DOHH2 (cell line): ENCODE data around the gene NGDN.

Experiments used
- H3F3A ChIP-seq: fragments of 200-600 bp; sonication (generic), shearing (Covaris generic); 2 replicates; pipeline ENCODE4 v1.6.0; 2016; ENCODE audit warnings: antibody characterized with exemption, mild to moderate bottlenecking; ENCODE audit not compliant: control insufficient read depth, insufficient read depth
- H3K27ac ChIP-seq: fragments of 200-600 bp; sonication (generic); 2 replicates; pipeline ENCODE4 v1.5.1; 2014; ENCODE audit warnings: low read depth, mild to moderate bottlenecking, low read length, moderate library complexity
- H3K27me3 ChIP-seq: fragments of 200-600 bp; sonication (generic); 2 replicates; pipeline ENCODE4 v1.6.1; 2014; ENCODE audit warnings: mild to moderate bottlenecking, low read length, mixed read lengths; ENCODE audit not compliant: control insufficient read depth
- H3K36me3 ChIP-seq: fragments of 200-600 bp; sonication (generic); 2 replicates; pipeline ENCODE4 v1.6.1; 2014; ENCODE audit warnings: mild to moderate bottlenecking, low read length, moderate library complexity, mixed read lengths; ENCODE audit not compliant: control insufficient read depth
- H3K4me1 ChIP-seq: fragments of 200-600 bp; sonication (generic); 2 replicates; pipeline ENCODE4 v1.6.1; 2014; ENCODE audit warnings: mild to moderate bottlenecking, low read length, mixed read lengths; ENCODE audit not compliant: control insufficient read depth
- H3K4me2 ChIP-seq: fragments of 200-600 bp; sonication (generic); 2 replicates; pipeline ENCODE4 v1.6.0; 2014; ENCODE audit warnings: mild to moderate bottlenecking, low read length, moderate library complexity
- H3K4me3 ChIP-seq: fragments of 200-600 bp; sonication (generic); 2 replicates; pipeline ENCODE4 v1.5.1; 2014; ENCODE audit warnings: mild to moderate bottlenecking, low read length, mixed read lengths
- H3K79me2 ChIP-seq: fragments of 200-600 bp; sonication (generic); 2 replicates; pipeline ENCODE4 v1.6.1; 2014; ENCODE audit warnings: mild to moderate bottlenecking, low read length, mixed read lengths; ENCODE audit not compliant: control insufficient read depth
- H3K9me2 ChIP-seq: fragments of 200-600 bp; sonication (generic); replicated peaks from 2 replicates; pipeline ENCODE4 v1.6.1; 2014; ENCODE audit warnings: mild to moderate bottlenecking, low read length, mixed read lengths; ENCODE audit not compliant: control insufficient read depth
- H3K9me3 ChIP-seq: fragments of 200-600 bp; sonication (generic); 2 replicates; pipeline ENCODE4 v1.6.1; 2014; ENCODE audit warnings: antibody characterized with exemption, low read length, mixed read lengths; ENCODE audit not compliant: control insufficient read depth, insufficient read depth
- H4K20me1 ChIP-seq: fragments of 200-600 bp; sonication (generic); 2 replicates; pipeline ENCODE4 v1.6.0; 2014; ENCODE audit warnings: low read depth, mild to moderate bottlenecking, antibody characterized with exemption, low read length, moderate library complexity; ENCODE audit not compliant: control insufficient read depth, insufficient read depth
- EZH2phosphoT487 ChIP-seq: fragments of 200-600 bp; sonication (generic); IDR thresholded peaks from 2 replicates; pipeline ENCODE4 v1.6.1; 2017; ENCODE audit warnings: borderline replicate concordance, mild to moderate bottlenecking, antibody characterized with exemption, low read length, moderate library complexity, mixed read lengths
- TF ChIP-seq, protein P1 (sequence below): fragments of 200-600 bp; sonication (generic); IDR thresholded peaks from one replicate; pipeline ENCODE4 v1.5.1; 2014; ENCODE audit warnings: antibody characterized with exemption, mild to moderate bottlenecking, low read depth, low read length; ENCODE audit not compliant: poor library complexity, severe bottlenecking

The NGDN gene

DNA sequence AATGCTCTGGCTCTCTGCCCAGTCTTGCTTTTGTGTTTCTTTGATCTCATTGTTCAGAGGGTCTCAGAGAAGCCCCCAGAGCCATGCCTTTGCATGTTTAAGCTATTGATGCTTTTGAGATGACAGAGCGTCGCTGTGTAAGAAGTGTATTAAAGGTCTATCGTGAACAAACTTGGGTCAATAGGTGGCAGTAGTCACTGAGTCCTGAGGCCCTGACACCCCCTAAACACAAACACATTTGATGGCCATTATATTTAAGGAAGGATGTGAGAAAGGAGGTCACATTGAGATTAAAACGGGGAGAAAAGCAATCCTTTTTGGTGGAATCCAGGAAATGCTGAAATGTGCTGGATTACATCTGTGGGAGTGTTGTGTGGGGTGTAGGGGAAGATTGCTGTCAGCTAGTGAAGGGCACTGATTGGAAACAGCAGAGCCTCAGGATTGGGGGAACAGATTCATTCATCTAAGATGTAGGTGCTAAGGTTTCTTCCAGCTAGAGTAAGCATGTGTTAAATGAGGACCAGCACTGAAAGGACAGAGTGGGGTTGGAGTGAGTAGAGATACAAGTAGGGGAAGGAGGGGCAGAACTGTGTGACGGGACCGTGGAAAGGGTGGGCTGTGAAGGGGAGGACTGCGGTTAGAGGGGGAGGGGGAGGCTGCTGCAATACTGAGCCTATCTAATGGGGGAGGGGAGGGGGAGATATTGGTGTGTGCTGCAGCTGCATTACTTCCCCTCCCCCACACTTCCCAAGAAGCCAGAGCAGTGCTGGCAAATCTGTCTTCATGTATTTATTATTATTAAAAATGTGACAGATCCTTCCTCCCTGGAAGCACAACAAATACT is 12.7 kb downstream of the NGDN start:
- Histone ChIP-seq H3K4me1 (no peaks in the 10 kb centered on the region), H3K27ac (no peak overlapping the region), H3K4me2 (no peak overlapping the region)

DNA sequence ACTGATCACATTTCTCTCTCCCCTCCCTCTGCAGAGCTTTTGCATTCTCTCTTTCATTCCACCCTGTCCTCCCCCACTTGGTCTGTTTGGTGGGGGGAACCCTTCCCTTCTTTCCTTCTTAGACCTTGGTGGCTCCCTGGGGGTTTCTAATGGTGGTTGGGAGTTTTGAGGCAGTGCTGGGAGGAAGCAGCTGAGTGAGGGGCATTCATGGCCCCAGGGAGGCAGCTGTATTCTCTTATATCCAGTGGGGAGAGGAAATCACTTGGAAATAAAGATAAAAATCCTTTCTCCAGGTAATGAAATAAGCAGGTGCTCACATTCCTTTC is 13.3 kb downstream of the NGDN start:
- TF ChIP-seq EZH2phosphoT487, result no peak
- TF ChIP-seq, protein P1, sequence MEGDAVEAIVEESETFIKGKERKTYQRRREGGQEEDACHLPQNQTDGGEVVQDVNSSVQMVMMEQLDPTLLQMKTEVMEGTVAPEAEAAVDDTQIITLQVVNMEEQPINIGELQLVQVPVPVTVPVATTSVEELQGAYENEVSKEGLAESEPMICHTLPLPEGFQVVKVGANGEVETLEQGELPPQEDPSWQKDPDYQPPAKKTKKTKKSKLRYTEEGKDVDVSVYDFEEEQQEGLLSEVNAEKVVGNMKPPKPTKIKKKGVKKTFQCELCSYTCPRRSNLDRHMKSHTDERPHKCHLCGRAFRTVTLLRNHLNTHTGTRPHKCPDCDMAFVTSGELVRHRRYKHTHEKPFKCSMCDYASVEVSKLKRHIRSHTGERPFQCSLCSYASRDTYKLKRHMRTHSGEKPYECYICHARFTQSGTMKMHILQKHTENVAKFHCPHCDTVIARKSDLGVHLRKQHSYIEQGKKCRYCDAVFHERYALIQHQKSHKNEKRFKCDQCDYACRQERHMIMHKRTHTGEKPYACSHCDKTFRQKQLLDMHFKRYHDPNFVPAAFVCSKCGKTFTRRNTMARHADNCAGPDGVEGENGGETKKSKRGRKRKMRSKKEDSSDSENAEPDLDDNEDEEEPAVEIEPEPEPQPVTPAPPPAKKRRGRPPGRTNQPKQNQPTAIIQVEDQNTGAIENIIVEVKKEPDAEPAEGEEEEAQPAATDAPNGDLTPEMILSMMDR, result no peak
- H3K4me2 ChIP-seq, result no peak overlapping the region
- H3K9me3 ChIP-seq, result no peaks in the 10 kb centered on the region
- H3K4me3 ChIP-seq, result no peak overlapping the region
- peaks cover 17% of the 10 kb centered on the region for H3K36me3 ChIP-seq
- H3K27me3 ChIP-seq, result no peaks in the 10 kb centered on the region
- no peaks in the 10 kb centered on the region for H4K20me1 ChIP-seq
- H3K27ac ChIP-seq, result no peak overlapping the region
- no peaks in the 10 kb centered on the region for H3K4me1 ChIP-seq
- H3K79me2 ChIP-seq, result no peaks in the 10 kb centered on the region
- no peaks in the 10 kb centered on the region for H3F3A ChIP-seq
- H3K9me2 ChIP-seq, result no peaks in the 10 kb centered on the region

More for the DNA sequence above, 12.7 kb downstream of the NGDN start:
- Histone ChIP-seq H3K9me2 (no peaks in the 10 kb centered on the region), H3K36me3 (peaks cover 23% of the 10 kb centered on the region), H3K9me3 (no peaks in the 10 kb centered on the region), H3K4me3 (no peak overlapping the region), H3F3A (no peaks in the 10 kb centered on the region; the same call in 1 of the 2 replicates), H3K79me2 (no peaks in the 10 kb centered on the region), H3K27me3 (no peaks in the 10 kb centered on the region), H4K20me1 (no peaks in the 10 kb centered on the region)
- TF ChIP-seq, protein P1, result peak; percentile 20
- no peak for TF ChIP-seq EZH2phosphoT487

DNA sequence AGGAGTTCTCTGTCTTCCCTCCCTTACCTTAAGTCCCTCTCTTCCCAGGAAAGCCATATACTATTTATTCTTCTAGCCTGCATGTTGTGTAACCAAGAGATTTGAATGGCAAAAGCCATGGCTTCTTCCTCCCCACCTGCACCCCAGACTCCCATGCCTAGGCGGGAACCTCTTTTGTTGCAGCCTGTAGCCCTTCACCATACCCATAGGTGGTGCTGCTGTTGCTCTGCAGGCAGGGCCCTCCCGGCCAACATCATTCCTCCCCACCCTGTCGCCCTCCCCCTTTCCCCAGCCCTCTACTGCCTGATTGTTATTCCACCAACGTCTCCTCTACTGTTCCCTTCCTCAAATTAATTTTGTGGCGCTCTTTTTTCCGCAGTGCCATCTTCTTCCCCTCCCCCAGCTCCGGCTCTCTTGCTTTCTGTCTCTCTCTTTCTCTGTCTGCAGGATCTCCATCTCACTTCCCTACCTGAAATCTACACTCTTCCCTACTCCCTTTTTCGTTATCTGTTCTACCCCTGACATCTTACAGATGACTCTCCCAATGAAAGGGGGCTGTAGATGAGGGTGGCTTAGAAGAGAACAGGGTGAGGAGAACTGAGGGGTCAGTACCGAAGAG is 13.8 kb downstream of the NGDN start:
- Histone ChIP-seq H4K20me1 (no peaks in the 10 kb centered on the region), H3K4me2 (no peak overlapping the region), H3K4me1 (no peaks in the 10 kb centered on the region), H3K27ac (no peak overlapping the region), H3K4me3 (no peak overlapping the region), H3K9me2 (no peaks in the 10 kb centered on the region), H3K27me3 (no peaks in the 10 kb centered on the region), H3F3A (no peaks in the 10 kb centered on the region), H3K79me2 (no peaks in the 10 kb centered on the region), H3K36me3 (peaks cover 13% of the 10 kb centered on the region), H3K9me3 (no peaks in the 10 kb centered on the region)
- TF ChIP-seq, protein P1, result peak; percentile 62
- no peak for TF ChIP-seq EZH2phosphoT487
